VCaP (cell line): Measurements from ENCODE around the gene AMMECR1L.

Experiments
- H3K27ac ChIP-seq: fragments of 450-650 bp; 2 replicates; pipeline ENCODE4 v1.5.1; 2017
- CTCF ChIP-seq: fragments of 450-650 bp; conservative IDR thresholded peaks from 2 replicates; pipeline ENCODE4 v1.5.1; 2017; ENCODE audit warnings: mild to moderate bottlenecking, moderate library complexity

Gene AMMECR1L

GRCh38 chr2:127865926-127866325 lies 19.8 kb downstream of the AMMECR1L start:
- TF ChIP-seq CTCF: no peak
- H3K27ac ChIP-seq: no peak overlapping the region

GRCh38 chr2:127864877-127865276 lies 20.9 kb downstream of the AMMECR1L start:
- TF ChIP-seq CTCF: no peak
- no peak overlapping the region for H3K27ac ChIP-seq

GRCh38 chr2:127862228-127862627 lies 23.5 kb downstream of the AMMECR1L start:
- no peak overlapping the region for H3K27ac ChIP-seq
- TF ChIP-seq CTCF: no peak

GRCh38 chr2:127860130-127860529 lies 25.6 kb downstream of the AMMECR1L start:
- H3K27ac ChIP-seq: peak overlapping the region; percentile 90
- TF ChIP-seq CTCF: no peak

GRCh38 chr2:127859712-127860085 lies 26.1 kb downstream of the AMMECR1L start:
- no peak for TF ChIP-seq CTCF
- H3K27ac ChIP-seq: peak overlapping the region; percentile 90

- peak overlapping the region; percentile 90 for H3K27ac ChIP-seq
- no peak for TF ChIP-seq CTCF
These were observed 28.4 kb downstream of the AMMECR1L start for GRCh38 chr2:127857265-127857808.

GRCh38 chr2:127853671-127854070 lies 32.1 kb downstream of the AMMECR1L start:
- H3K27ac ChIP-seq: no peak overlapping the region
- TF ChIP-seq CTCF: no peak

- no peak for TF ChIP-seq CTCF
- no peak overlapping the region for H3K27ac ChIP-seq
These were observed 33.4 kb downstream of the AMMECR1L start for GRCh38 chr2:127852388-127852787.
